Measurements from ENCODE around the gene DMTF1. TPM values are rescaled to one million over a fixed set of nuclear protein-coding genes. Genes with fewer than 3 reads are reported as not detected.

Gene DMTF1
- total and polyA plus RNA-seq, 9 of the 15 experiments (the other 6 are each of a cell fraction or from before 2014, with no cell fraction given): 25.7 to 208 (median 74.7) TPM

- TF ChIP-seq TOE1 (IDR thresholded peaks at IDR 0.05; ENCODE audit: borderline replicate concordance) (no peak), TOE1 (CRISPR knock-in tag; IDR thresholded peaks at IDR 0.05; ENCODE audit: borderline replicate concordance, low read depth) (no peak), SIN3A (IDR thresholded peaks at IDR 0.05; ENCODE audit: borderline replicate concordance in 2 of 2, control insufficient read depth in 1 of 2, low read depth in 2 of 2, low read length in 2 of 2) (0 out of 4 replicates have a peak, but pooled peaks of 1 of the 2 experiments have one; percentile 2), PCBP2 (IDR thresholded peaks at IDR 0.05; ENCODE audit: low read depth, low read length, poor library complexity, severe bottlenecking) (no peak), KAT7 (CRISPR knock-in tag; IDR thresholded peaks at IDR 0.05; ENCODE audit: borderline replicate concordance) (peak; percentile 75), RCOR1 (IDR thresholded peaks at IDR 0.05; ENCODE audit: borderline replicate concordance in 1 of 2, low read depth in 2 of 2, low read length in 2 of 2) (peak in 1 of 2 experiments; percentile 80; a peak in 2 of 4 replicates), PHF21A (IDR thresholded peaks at IDR 0.05; ENCODE audit: borderline replicate concordance, low read depth) (peak; percentile 97), SRSF7 (optimal IDR thresholded peaks at IDR 0.05; ENCODE audit: low read depth, low read length) (no peak), ZNF511 (CRISPR knock-in tag; IDR thresholded peaks at IDR 0.05) (0 out of 2 replicates have a peak, but pooled peaks have one; percentile 0), RNF2 (IDR thresholded peaks at IDR 0.05) (0 out of 2 replicates have a peak, but pooled peaks have one; percentile 14), NRF1 (conservative IDR thresholded peaks at IDR 0.05 in 1 of 2, IDR thresholded peaks at IDR 0.05 in 1 of 2) (peak in 1 of 2 experiments; percentile 35; a peak in 1 of 4 replicates), POLR2A (conservative IDR thresholded peaks at IDR 0.05) (0 out of 2 replicates have a peak, but pooled peaks have one; percentile 33), KDM1A (IDR thresholded peaks at IDR 0.05) (peak in 1 of 2 experiments; percentile 74; a peak in 2 of 4 replicates), TGIF2 (CRISPR knock-in tag; IDR thresholded peaks at IDR 0.05) (0 out of 2 replicates have a peak, but pooled peaks have one; percentile 44), NR2C2 (CRISPR knock-in tag; IDR thresholded peaks at IDR 0.05) (peak; percentile 55; the same call in 1 of the 2 replicates), NR2C2 (tag; IDR thresholded peaks at IDR 0.05) (no peak), ZBTB1 (CRISPR knock-in tag; IDR thresholded peaks at IDR 0.05; ENCODE audit: borderline replicate concordance, low read depth) (0 out of 2 replicates have a peak, but pooled peaks have one; percentile 66), TBP (optimal IDR thresholded peaks at IDR 0.05; ENCODE audit: low read depth, low read length) (peak; percentile 10), ATF2 (CRISPR knock-in tag; IDR thresholded peaks at IDR 0.05) (no peak), MNT (conservative IDR thresholded peaks at IDR 0.05) (no peak), TEAD4 (IDR thresholded peaks at IDR 0.05; ENCODE audit: low read length) (no peak), TEAD4 (CRISPR knock-in tag; IDR thresholded peaks at IDR 0.05; ENCODE audit: borderline replicate concordance) (no peak), HNRNPLL (IDR thresholded peaks at IDR 0.05; ENCODE audit: low read depth, low read length, poor library complexity, severe bottlenecking) (peak; percentile 14), NFYB (IDR thresholded peaks at IDR 0.05; ENCODE audit: extremely low read depth, insufficient read length) (peak; percentile 45)
Observed at GRCh38 chr7:87220026-87220733, 67.9 kb downstream of the DMTF1 start (continued).

Data from K562 (cell line).